GM23338 (cell line): ENCODE measurements around the gene PPDPF. TPM values are rescaled to one million over a fixed set of nuclear protein-coding genes. Genes with fewer than 3 reads are reported as not detected.
A peak's percentile ranks its signal among the peaks of the same experiment; 100 is the strongest.

Source experiments
- ATAC-seq: fragments of 200-7000 bp; cut with Tn5 transposase; 3 replicates; pipeline ENCODE4 v1.9.1; 2020
- DNase-seq: peaks from one replicate; pipeline ENCODE4 v3.0.0-alpha.2; 2015; ENCODE audit warnings: low spot score
- H2AFZ ChIP-seq: fragments of 200-600 bp; sonication (generic); 2 replicates; pipeline ENCODE4 v1.8.0; 2016; ENCODE audit warnings: antibody characterized with exemption, mild to moderate bottlenecking, moderate library complexity
- H3F3A ChIP-seq: fragments of 200-600 bp; sonication (generic); replicated peaks from 2 replicates; pipeline ENCODE4 v1.8.0; 2017; ENCODE audit warnings: antibody characterized with exemption, mixed run types, low read depth
- H3K27ac ChIP-seq: fragments of 200-600 bp; sonication (generic); 2 replicates; pipeline ENCODE4 v1.6.1; 2016; ENCODE audit warnings: low read depth
- H3K27me3 ChIP-seq: fragments of 200-600 bp; sonication (generic); 2 replicates; pipeline ENCODE4 v1.8.0; 2016; ENCODE audit warnings: mild to moderate bottlenecking, mixed run types, moderate library complexity; ENCODE audit not compliant: insufficient read depth
- H3K36me3 ChIP-seq: fragments of 200-600 bp; sonication (generic); 2 replicates; pipeline ENCODE4 v1.8.0; 2016; ENCODE audit warnings: mild to moderate bottlenecking; ENCODE audit not compliant: insufficient read depth
- H3K4me1 ChIP-seq: fragments of 200-600 bp; sonication (generic); 2 replicates; pipeline ENCODE4 v1.8.0; 2016; ENCODE audit warnings: mild to moderate bottlenecking, moderate library complexity; ENCODE audit not compliant: insufficient read depth
- H3K4me2 ChIP-seq: fragments of 200-600 bp; sonication (generic); 2 replicates; pipeline ENCODE4 v1.7.1; 2017; ENCODE audit warnings: mixed run types
- H3K4me3 ChIP-seq: fragments of 200-600 bp; sonication (generic); 2 replicates; pipeline ENCODE4 v1.6.1; 2016; ENCODE audit warnings: mixed run types
- H3K79me2 ChIP-seq: fragments of 200-600 bp; sonication (generic); replicated peaks from 2 replicates; pipeline ENCODE4 v1.8.0; 2017; ENCODE audit warnings: mild to moderate bottlenecking; ENCODE audit not compliant: insufficient read depth
- H3K9me2 ChIP-seq: fragments of 200-600 bp; sonication (generic); 2 replicates; pipeline ENCODE4 v1.8.0; 2017; ENCODE audit not compliant: insufficient read depth
- H4K20me1 ChIP-seq: fragments of 200-600 bp; sonication (generic); replicated peaks from 2 replicates; pipeline ENCODE4 v1.8.0; 2017; ENCODE audit warnings: mild to moderate bottlenecking; ENCODE audit not compliant: insufficient read depth
- H3K27ac Mint-ChIP-seq: 2 replicates; pipeline ENCODE4 v1.8.0; 2020; ENCODE audit warnings: inconsistent platforms, mild to moderate bottlenecking, moderate library complexity, mixed read lengths
- H3K27me3 Mint-ChIP-seq: 3 replicates; pipeline ENCODE4 v1.8.0; 2022; ENCODE audit warnings: low read depth, mild to moderate bottlenecking, moderate library complexity, mixed read lengths, inconsistent platforms; ENCODE audit not compliant: insufficient read depth, poor library complexity
- H3K36me3 Mint-ChIP-seq: 3 replicates; pipeline ENCODE4 v1.8.0; 2021; ENCODE audit warnings: low read depth, mild to moderate bottlenecking, inconsistent platforms, moderate library complexity, mixed read lengths
- H3K4me1 Mint-ChIP-seq: 3 replicates; pipeline ENCODE4 v1.8.0; 2020; ENCODE audit warnings: mild to moderate bottlenecking, inconsistent platforms, mixed read lengths
- H3K4me3 Mint-ChIP-seq: 3 replicates; pipeline ENCODE4 v1.8.0; 2021; ENCODE audit warnings: moderate library complexity, mild to moderate bottlenecking, inconsistent platforms, mixed read lengths
- H3K9me3 Mint-ChIP-seq: 3 replicates; pipeline ENCODE4 v1.8.0; 2020; ENCODE audit warnings: moderate library complexity, mild to moderate bottlenecking, inconsistent platforms, mixed read lengths
- CREB1 ChIP-seq: fragments of 250-450 bp; sonication (Bioruptor Pico); IDR thresholded peaks from 2 replicates; pipeline ENCODE4 v1.5.0; 2020; ENCODE audit warnings: low read depth, mild to moderate bottlenecking, moderate library complexity
- EZH2 ChIP-seq: fragments of 200-600 bp; sonication (generic); IDR thresholded peaks from one replicate; pipeline ENCODE4 v1.8.0; 2017; ENCODE audit warnings: antibody characterized with exemption, mild to moderate bottlenecking, low read depth; ENCODE audit not compliant: unreplicated experiment
- EZH2phosphoT487 ChIP-seq: fragments of 200-600 bp; sonication (generic); IDR thresholded peaks from one replicate; pipeline ENCODE4 v1.8.1; 2018; ENCODE audit warnings: antibody characterized with exemption; ENCODE audit not compliant: unreplicated experiment
- JUNB ChIP-seq: IDR thresholded peaks from one replicate; pipeline ENCODE4 v1.6.1; 2016; ENCODE audit warnings: antibody characterized with exemption; ENCODE audit not compliant: unreplicated experiment
- NANOG ChIP-seq: IDR thresholded peaks from 2 replicates; pipeline ENCODE4 v1.6.1; 2016; ENCODE audit warnings: antibody characterized with exemption, borderline replicate concordance
- POLR2AphosphoS5 ChIP-seq: IDR thresholded peaks from 2 replicates; pipeline ENCODE4 v1.6.1; 2016; ENCODE audit warnings: antibody characterized with exemption, low read depth
- REST ChIP-seq: IDR thresholded peaks from one replicate; pipeline ENCODE4 v1.6.1; 2018; ENCODE audit warnings: antibody characterized with exemption; ENCODE audit not compliant: unreplicated experiment
- STAT1 ChIP-seq: IDR thresholded peaks from one replicate; pipeline ENCODE4 v1.6.1; 2016; ENCODE audit warnings: antibody characterized with exemption; ENCODE audit not compliant: unreplicated experiment
- ZNF114 ChIP-seq: fragments of 250-450 bp; sonication (Bioruptor Pico); IDR thresholded peaks from 2 replicates; pipeline ENCODE4 v1.5.0; 2020; ENCODE audit warnings: mild to moderate bottlenecking, moderate library complexity
- ZNF331 ChIP-seq: fragments of 250-450 bp; sonication (Bioruptor Pico); IDR thresholded peaks from 2 replicates; pipeline ENCODE4 v1.5.0; 2020; ENCODE audit warnings: low read depth, mild to moderate bottlenecking, moderate library complexity
- polyA plus RNA-seq: library from polyadenylated mRNA; unstranded; fragments of >200 nt; fragmentation: Nextera tagmentation; extraction: Ambion mirVana; gene quantifications from 2 replicates; pipeline ENCODE4 v1.2.1, GENCODE V29; 2016
- total RNA-seq: library from RNA; depleted of rRNA; stranded (reverse); fragments of >200 nt; shearing (Covaris generic); gene quantifications from 2 replicates; pipeline ENCODE4 v1.2.3, GENCODE V29; 2014
- TF ChIP-seq, protein P1 (sequence below): IDR thresholded peaks from 2 replicates; pipeline ENCODE4 v1.6.1; 2016; ENCODE audit warnings: antibody characterized with exemption
- TF ChIP-seq, protein P2 (sequence below), 2 experiments: fragments of 200-600 bp in 1 of 2; sonication (generic) in 1 of 2; conservative IDR thresholded peaks; 2 replicates each; pipeline versions ENCODE4 v1.5.1 to v1.6.1; 2016 to 2017; ENCODE audit warnings: antibody characterized with exemption in 2 of 2, low read depth in 2 of 2, mild to moderate bottlenecking in 2 of 2, moderate library complexity in 1 of 2
- TF ChIP-seq, protein P3 (sequence below): fragments of 250-450 bp; sonication (Bioruptor Pico); IDR thresholded peaks from 2 replicates; pipeline ENCODE4 v1.5.0; 2020; ENCODE audit warnings: mild to moderate bottlenecking, moderate library complexity

PPDPF gene
- total and polyA plus RNA-seq, 2 experiments from 2014 or later, result 83.9 to 141 TPM

- H3K4me1 ChIP-seq, result peaks cover 17% of the 10 kb centered on the region
- 0 out of 2 replicates have a peak, but pooled peaks cover 2% of the 10 kb centered on the region for H3F3A ChIP-seq
- H3K27me3 Mint-ChIP-seq, result peaks cover 25% of the 10 kb centered on the region
- H3K79me2 ChIP-seq, result no peaks in the 10 kb centered on the region
- TF ChIP-seq POLR2AphosphoS5 (no peak), ZNF114 (no peak), NANOG (no peak), STAT1 (no peak), EZH2phosphoT487 (no peak), CREB1 (no peak), JUNB (no peak), ZNF331 (CRISPR knock-in tag) (no peak), EZH2 (no peak), REST (no peak)
- TF ChIP-seq, protein P1, sequence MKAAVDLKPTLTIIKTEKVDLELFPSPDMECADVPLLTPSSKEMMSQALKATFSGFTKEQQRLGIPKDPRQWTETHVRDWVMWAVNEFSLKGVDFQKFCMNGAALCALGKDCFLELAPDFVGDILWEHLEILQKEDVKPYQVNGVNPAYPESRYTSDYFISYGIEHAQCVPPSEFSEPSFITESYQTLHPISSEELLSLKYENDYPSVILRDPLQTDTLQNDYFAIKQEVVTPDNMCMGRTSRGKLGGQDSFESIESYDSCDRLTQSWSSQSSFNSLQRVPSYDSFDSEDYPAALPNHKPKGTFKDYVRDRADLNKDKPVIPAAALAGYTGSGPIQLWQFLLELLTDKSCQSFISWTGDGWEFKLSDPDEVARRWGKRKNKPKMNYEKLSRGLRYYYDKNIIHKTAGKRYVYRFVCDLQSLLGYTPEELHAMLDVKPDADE, result no peak
- TF ChIP-seq, protein P2, sequence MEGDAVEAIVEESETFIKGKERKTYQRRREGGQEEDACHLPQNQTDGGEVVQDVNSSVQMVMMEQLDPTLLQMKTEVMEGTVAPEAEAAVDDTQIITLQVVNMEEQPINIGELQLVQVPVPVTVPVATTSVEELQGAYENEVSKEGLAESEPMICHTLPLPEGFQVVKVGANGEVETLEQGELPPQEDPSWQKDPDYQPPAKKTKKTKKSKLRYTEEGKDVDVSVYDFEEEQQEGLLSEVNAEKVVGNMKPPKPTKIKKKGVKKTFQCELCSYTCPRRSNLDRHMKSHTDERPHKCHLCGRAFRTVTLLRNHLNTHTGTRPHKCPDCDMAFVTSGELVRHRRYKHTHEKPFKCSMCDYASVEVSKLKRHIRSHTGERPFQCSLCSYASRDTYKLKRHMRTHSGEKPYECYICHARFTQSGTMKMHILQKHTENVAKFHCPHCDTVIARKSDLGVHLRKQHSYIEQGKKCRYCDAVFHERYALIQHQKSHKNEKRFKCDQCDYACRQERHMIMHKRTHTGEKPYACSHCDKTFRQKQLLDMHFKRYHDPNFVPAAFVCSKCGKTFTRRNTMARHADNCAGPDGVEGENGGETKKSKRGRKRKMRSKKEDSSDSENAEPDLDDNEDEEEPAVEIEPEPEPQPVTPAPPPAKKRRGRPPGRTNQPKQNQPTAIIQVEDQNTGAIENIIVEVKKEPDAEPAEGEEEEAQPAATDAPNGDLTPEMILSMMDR (conservative IDR thresholded peaks at IDR 0.05; ENCODE audit: low read depth in 2 of 2), result no peak
- TF ChIP-seq, protein P3, sequence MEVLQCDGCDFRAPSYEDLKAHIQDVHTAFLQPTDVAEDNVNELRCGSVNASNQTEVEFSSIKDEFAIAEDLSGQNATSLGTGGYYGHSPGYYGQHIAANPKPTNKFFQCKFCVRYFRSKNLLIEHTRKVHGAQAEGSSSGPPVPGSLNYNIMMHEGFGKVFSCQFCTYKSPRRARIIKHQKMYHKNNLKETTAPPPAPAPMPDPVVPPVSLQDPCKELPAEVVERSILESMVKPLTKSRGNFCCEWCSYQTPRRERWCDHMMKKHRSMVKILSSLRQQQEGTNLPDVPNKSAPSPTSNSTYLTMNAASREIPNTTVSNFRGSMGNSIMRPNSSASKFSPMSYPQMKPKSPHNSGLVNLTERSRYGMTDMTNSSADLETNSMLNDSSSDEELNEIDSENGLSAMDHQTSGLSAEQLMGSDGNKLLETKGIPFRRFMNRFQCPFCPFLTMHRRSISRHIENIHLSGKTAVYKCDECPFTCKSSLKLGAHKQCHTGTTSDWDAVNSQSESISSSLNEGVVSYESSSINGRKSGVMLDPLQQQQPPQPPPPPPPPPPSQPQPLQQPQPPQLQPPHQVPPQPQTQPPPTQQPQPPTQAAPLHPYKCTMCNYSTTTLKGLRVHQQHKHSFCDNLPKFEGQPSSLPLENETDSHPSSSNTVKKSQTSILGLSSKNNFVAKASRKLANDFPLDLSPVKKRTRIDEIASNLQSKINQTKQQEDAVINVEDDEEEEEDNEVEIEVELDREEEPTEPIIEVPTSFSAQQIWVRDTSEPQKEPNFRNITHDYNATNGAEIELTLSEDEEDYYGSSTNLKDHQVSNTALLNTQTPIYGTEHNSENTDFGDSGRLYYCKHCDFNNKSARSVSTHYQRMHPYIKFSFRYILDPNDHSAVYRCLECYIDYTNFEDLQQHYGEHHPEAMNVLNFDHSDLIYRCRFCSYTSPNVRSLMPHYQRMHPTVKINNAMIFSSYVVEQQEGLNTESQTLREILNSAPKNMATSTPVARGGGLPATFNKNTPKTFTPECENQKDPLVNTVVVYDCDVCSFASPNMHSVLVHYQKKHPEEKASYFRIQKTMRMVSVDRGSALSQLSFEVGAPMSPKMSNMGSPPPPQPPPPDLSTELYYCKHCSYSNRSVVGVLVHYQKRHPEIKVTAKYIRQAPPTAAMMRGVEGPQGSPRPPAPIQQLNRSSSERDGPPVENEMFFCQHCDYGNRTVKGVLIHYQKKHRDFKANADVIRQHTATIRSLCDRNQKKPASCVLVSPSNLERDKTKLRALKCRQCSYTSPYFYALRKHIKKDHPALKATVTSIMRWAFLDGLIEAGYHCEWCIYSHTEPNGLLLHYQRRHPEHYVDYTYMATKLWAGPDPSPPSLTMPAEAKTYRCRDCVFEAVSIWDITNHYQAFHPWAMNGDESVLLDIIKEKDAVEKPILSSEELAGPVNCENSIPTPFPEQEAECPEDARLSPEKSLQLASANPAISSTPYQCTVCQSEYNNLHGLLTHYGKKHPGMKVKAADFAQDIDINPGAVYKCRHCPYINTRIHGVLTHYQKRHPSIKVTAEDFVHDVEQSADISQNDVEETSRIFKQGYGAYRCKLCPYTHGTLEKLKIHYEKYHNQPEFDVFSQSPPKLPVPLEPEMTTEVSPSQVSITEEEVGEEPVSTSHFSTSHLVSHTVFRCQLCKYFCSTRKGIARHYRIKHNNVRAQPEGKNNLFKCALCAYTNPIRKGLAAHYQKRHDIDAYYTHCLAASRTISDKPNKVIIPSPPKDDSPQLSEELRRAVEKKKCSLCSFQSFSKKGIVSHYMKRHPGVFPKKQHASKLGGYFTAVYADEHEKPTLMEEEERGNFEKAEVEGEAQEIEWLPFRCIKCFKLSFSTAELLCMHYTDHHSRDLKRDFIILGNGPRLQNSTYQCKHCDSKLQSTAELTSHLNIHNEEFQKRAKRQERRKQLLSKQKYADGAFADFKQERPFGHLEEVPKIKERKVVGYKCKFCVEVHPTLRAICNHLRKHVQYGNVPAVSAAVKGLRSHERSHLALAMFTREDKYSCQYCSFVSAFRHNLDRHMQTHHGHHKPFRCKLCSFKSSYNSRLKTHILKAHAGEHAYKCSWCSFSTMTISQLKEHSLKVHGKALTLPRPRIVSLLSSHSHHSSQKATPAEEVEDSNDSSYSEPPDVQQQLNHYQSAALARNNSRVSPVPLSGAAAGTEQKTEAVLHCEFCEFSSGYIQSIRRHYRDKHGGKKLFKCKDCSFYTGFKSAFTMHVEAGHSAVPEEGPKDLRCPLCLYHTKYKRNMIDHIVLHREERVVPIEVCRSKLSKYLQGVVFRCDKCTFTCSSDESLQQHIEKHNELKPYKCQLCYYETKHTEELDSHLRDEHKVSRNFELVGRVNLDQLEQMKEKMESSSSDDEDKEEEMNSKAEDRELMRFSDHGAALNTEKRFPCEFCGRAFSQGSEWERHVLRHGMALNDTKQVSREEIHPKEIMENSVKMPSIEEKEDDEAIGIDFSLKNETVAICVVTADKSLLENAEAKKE, result no peak
- H3K36me3 Mint-ChIP-seq, result peaks cover 3% of the 10 kb centered on the region; the same call in 1 of the 3 replicates
- H3K4me2 ChIP-seq, result no peak overlapping the region
- no peak overlapping the region for H3K27ac ChIP-seq
- H3K36me3 ChIP-seq, result no peaks in the 10 kb centered on the region
- H2AFZ ChIP-seq, result peak overlapping the region; percentile 38; the same call in 1 of the 2 replicates
- H3K4me3 Mint-ChIP-seq, result no peak overlapping the region; the same call in 2 of the 3 replicates
- peaks cover 3% of the 10 kb centered on the region; the same call in 2 of the 3 replicates for H3K9me3 Mint-ChIP-seq
- H4K20me1 ChIP-seq, result no peaks in the 10 kb centered on the region
- H3K9me2 ChIP-seq, result no peaks in the 10 kb centered on the region
- ATAC-seq (peak; percentile 9), DNase-seq (no peak)
- H3K27me3 ChIP-seq, result 0 out of 2 replicates have a peak, but pooled peaks cover under 1% of the 10 kb centered on the region
- H3K4me3 ChIP-seq, result no peak overlapping the region
- H3K4me1 Mint-ChIP-seq, result peaks cover 40% of the 10 kb centered on the region
- no peak overlapping the region for H3K27ac Mint-ChIP-seq
Measured at GRCh38 chr20:63482021-63482587, 38.5 kb upstream of the PPDPF start.
